GM23338 (cell line): ENCODE measurements around the gene ULBP2. TPM values are rescaled to one million over a fixed set of nuclear protein-coding genes. Genes with fewer than 3 reads are reported as not detected.
A peak's percentile ranks its signal among the peaks of the same experiment; 100 is the strongest.

Source experiments
- ATAC-seq: fragments of 200-7000 bp; cut with Tn5 transposase; 3 replicates; pipeline ENCODE4 v1.9.1; 2020
- DNase-seq: peaks from one replicate; pipeline ENCODE4 v3.0.0-alpha.2; 2015; ENCODE audit warnings: low spot score
- H2AFZ ChIP-seq: fragments of 200-600 bp; sonication (generic); 2 replicates; pipeline ENCODE4 v1.8.0; 2016; ENCODE audit warnings: antibody characterized with exemption, mild to moderate bottlenecking, moderate library complexity
- H3F3A ChIP-seq: fragments of 200-600 bp; sonication (generic); replicated peaks from 2 replicates; pipeline ENCODE4 v1.8.0; 2017; ENCODE audit warnings: antibody characterized with exemption, mixed run types, low read depth
- H3K27ac ChIP-seq: fragments of 200-600 bp; sonication (generic); 2 replicates; pipeline ENCODE4 v1.6.1; 2016; ENCODE audit warnings: low read depth
- H3K27me3 ChIP-seq: fragments of 200-600 bp; sonication (generic); 2 replicates; pipeline ENCODE4 v1.8.0; 2016; ENCODE audit warnings: mild to moderate bottlenecking, mixed run types, moderate library complexity; ENCODE audit not compliant: insufficient read depth
- H3K36me3 ChIP-seq: fragments of 200-600 bp; sonication (generic); 2 replicates; pipeline ENCODE4 v1.8.0; 2016; ENCODE audit warnings: mild to moderate bottlenecking; ENCODE audit not compliant: insufficient read depth
- H3K4me1 ChIP-seq: fragments of 200-600 bp; sonication (generic); 2 replicates; pipeline ENCODE4 v1.8.0; 2016; ENCODE audit warnings: mild to moderate bottlenecking, moderate library complexity; ENCODE audit not compliant: insufficient read depth
- H3K4me2 ChIP-seq: fragments of 200-600 bp; sonication (generic); 2 replicates; pipeline ENCODE4 v1.7.1; 2017; ENCODE audit warnings: mixed run types
- H3K4me3 ChIP-seq: fragments of 200-600 bp; sonication (generic); 2 replicates; pipeline ENCODE4 v1.6.1; 2016; ENCODE audit warnings: mixed run types
- H3K79me2 ChIP-seq: fragments of 200-600 bp; sonication (generic); replicated peaks from 2 replicates; pipeline ENCODE4 v1.8.0; 2017; ENCODE audit warnings: mild to moderate bottlenecking; ENCODE audit not compliant: insufficient read depth
- H3K9me2 ChIP-seq: fragments of 200-600 bp; sonication (generic); 2 replicates; pipeline ENCODE4 v1.8.0; 2017; ENCODE audit not compliant: insufficient read depth
- H4K20me1 ChIP-seq: fragments of 200-600 bp; sonication (generic); replicated peaks from 2 replicates; pipeline ENCODE4 v1.8.0; 2017; ENCODE audit warnings: mild to moderate bottlenecking; ENCODE audit not compliant: insufficient read depth
- H3K27ac Mint-ChIP-seq: 2 replicates; pipeline ENCODE4 v1.8.0; 2020; ENCODE audit warnings: inconsistent platforms, mild to moderate bottlenecking, moderate library complexity, mixed read lengths
- H3K27me3 Mint-ChIP-seq: 3 replicates; pipeline ENCODE4 v1.8.0; 2022; ENCODE audit warnings: low read depth, mild to moderate bottlenecking, moderate library complexity, mixed read lengths, inconsistent platforms; ENCODE audit not compliant: insufficient read depth, poor library complexity
- H3K36me3 Mint-ChIP-seq: 3 replicates; pipeline ENCODE4 v1.8.0; 2021; ENCODE audit warnings: low read depth, mild to moderate bottlenecking, inconsistent platforms, moderate library complexity, mixed read lengths
- H3K4me1 Mint-ChIP-seq: 3 replicates; pipeline ENCODE4 v1.8.0; 2020; ENCODE audit warnings: mild to moderate bottlenecking, inconsistent platforms, mixed read lengths
- H3K4me3 Mint-ChIP-seq: 3 replicates; pipeline ENCODE4 v1.8.0; 2021; ENCODE audit warnings: moderate library complexity, mild to moderate bottlenecking, inconsistent platforms, mixed read lengths
- H3K9me3 Mint-ChIP-seq: 3 replicates; pipeline ENCODE4 v1.8.0; 2020; ENCODE audit warnings: moderate library complexity, mild to moderate bottlenecking, inconsistent platforms, mixed read lengths
- CREB1 ChIP-seq: fragments of 250-450 bp; sonication (Bioruptor Pico); IDR thresholded peaks from 2 replicates; pipeline ENCODE4 v1.5.0; 2020; ENCODE audit warnings: low read depth, mild to moderate bottlenecking, moderate library complexity
- CTCF ChIP-seq, 2 experiments: fragments of 200-600 bp in 1 of 2; sonication (generic) in 1 of 2; conservative IDR thresholded peaks; 2 replicates each; pipeline versions ENCODE4 v1.5.1 to v1.6.1; 2016 to 2017; ENCODE audit warnings: antibody characterized with exemption in 2 of 2, low read depth in 2 of 2, mild to moderate bottlenecking in 2 of 2, moderate library complexity in 1 of 2
- EZH2 ChIP-seq: fragments of 200-600 bp; sonication (generic); IDR thresholded peaks from one replicate; pipeline ENCODE4 v1.8.0; 2017; ENCODE audit warnings: antibody characterized with exemption, mild to moderate bottlenecking, low read depth; ENCODE audit not compliant: unreplicated experiment
- EZH2phosphoT487 ChIP-seq: fragments of 200-600 bp; sonication (generic); IDR thresholded peaks from one replicate; pipeline ENCODE4 v1.8.1; 2018; ENCODE audit warnings: antibody characterized with exemption; ENCODE audit not compliant: unreplicated experiment
- NANOG ChIP-seq: IDR thresholded peaks from 2 replicates; pipeline ENCODE4 v1.6.1; 2016; ENCODE audit warnings: antibody characterized with exemption, borderline replicate concordance
- POLR2AphosphoS5 ChIP-seq: IDR thresholded peaks from 2 replicates; pipeline ENCODE4 v1.6.1; 2016; ENCODE audit warnings: antibody characterized with exemption, low read depth
- STAT1 ChIP-seq: IDR thresholded peaks from one replicate; pipeline ENCODE4 v1.6.1; 2016; ENCODE audit warnings: antibody characterized with exemption; ENCODE audit not compliant: unreplicated experiment
- ZNF114 ChIP-seq: fragments of 250-450 bp; sonication (Bioruptor Pico); IDR thresholded peaks from 2 replicates; pipeline ENCODE4 v1.5.0; 2020; ENCODE audit warnings: mild to moderate bottlenecking, moderate library complexity
- ZNF462 ChIP-seq: fragments of 250-450 bp; sonication (Bioruptor Pico); IDR thresholded peaks from 2 replicates; pipeline ENCODE4 v1.5.0; 2020; ENCODE audit warnings: mild to moderate bottlenecking, moderate library complexity
- polyA plus RNA-seq: library from polyadenylated mRNA; unstranded; fragments of >200 nt; fragmentation: Nextera tagmentation; extraction: Ambion mirVana; gene quantifications from 2 replicates; pipeline ENCODE4 v1.2.1, GENCODE V29; 2016
- total RNA-seq: library from RNA; depleted of rRNA; stranded (reverse); fragments of >200 nt; shearing (Covaris generic); gene quantifications from 2 replicates; pipeline ENCODE4 v1.2.3, GENCODE V29; 2014

Gene ULBP2
- total and polyA plus RNA-seq, 2 experiments from 2014 or later = not detected

DNA sequence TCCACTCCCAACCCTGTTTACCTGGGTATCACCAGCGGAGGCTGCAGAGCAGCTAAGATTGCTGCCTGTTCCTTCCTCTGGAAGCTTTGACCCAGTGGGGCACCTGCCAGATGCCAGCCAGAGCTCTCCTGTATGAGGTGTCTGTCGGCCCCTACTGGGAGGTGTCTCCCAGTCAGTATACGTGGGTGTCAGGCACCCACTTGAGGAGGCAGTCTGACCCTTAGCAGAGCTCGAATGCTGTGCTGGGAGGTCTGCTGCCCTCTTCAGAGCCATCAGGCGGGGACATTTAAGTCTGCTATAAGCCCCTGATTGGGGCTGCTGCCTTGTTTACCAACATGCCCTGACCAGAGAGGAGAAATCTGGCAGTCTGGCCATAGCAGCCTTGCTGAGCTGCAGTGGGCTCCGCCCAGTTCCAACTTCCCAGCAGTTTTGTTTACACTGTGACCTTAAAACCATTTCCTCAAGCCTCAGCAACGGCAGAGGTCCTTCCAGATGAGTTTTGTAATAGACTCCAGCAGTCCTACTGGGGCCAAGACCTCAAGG lies 46.7 kb upstream of the ULBP2 start:
- no peaks in the 10 kb centered on the region for H3K36me3 Mint-ChIP-seq
- no peaks in the 10 kb centered on the region; the same call in 1 of the 2 replicates for H4K20me1 ChIP-seq
- no peaks in the 10 kb centered on the region for H3K9me2 ChIP-seq
- no peak overlapping the region for H3K4me2 ChIP-seq
- H3K4me1 Mint-ChIP-seq = peaks cover 11% of the 10 kb centered on the region; the same call in 2 of the 3 replicates
- no peaks in the 10 kb centered on the region for H3K36me3 ChIP-seq
- H3K27me3 ChIP-seq = no peaks in the 10 kb centered on the region
- peak; percentile 45 for DNase-seq
- TF ChIP-seq EZH2phosphoT487 (no peak), CTCF (conservative IDR thresholded peaks at IDR 0.05; ENCODE audit: low read depth in 2 of 2) (peak; percentile 9 to 22; a peak in 2 of 4 replicates)
- H3K27ac ChIP-seq = no peak overlapping the region
- no peak overlapping the region for H3K4me3 Mint-ChIP-seq
- H3K4me1 ChIP-seq = no peaks in the 10 kb centered on the region; the same call in 1 of the 2 replicates
- no peaks in the 10 kb centered on the region; the same call in 2 of the 3 replicates for H3K9me3 Mint-ChIP-seq
- H3F3A ChIP-seq = no peaks in the 10 kb centered on the region
- no peaks in the 10 kb centered on the region for H3K79me2 ChIP-seq
- H3K27me3 Mint-ChIP-seq = peaks cover 19% of the 10 kb centered on the region
- H2AFZ ChIP-seq = no peak overlapping the region; the same call in 1 of the 2 replicates
- H3K4me3 ChIP-seq = no peak overlapping the region
- ATAC-seq = peak; percentile 60
- H3K27ac Mint-ChIP-seq = no peak overlapping the region

DNA sequence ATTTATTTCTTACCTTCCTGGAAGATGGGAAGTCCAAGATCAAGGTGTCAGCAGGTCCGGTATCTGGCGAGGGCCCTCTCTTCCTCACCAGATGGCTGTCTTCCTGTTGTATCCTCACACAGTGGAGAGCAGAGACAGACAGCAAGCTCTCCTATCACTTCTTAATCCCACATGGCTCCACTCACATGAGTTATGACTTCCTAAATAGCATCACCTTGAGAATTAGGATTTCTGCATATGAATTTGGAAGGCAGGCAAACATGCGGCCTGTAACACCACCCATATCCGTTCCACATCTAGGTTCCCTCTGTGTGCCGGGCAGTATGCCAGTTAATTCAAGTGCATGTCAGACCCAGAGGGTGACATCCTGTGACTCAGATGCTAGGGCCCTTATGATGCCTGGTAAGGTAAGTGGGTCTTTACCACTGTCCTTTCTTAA lies 46.0 kb upstream of the ULBP2 start:
- DNase-seq (no peak), ATAC-seq (no peak)
- Histone ChIP-seq H3F3A (no peaks in the 10 kb centered on the region), H3K36me3 (no peaks in the 10 kb centered on the region), H3K4me1 (no peaks in the 10 kb centered on the region; the same call in 1 of the 2 replicates), H4K20me1 (no peaks in the 10 kb centered on the region; the same call in 1 of the 2 replicates), H3K9me2 (no peaks in the 10 kb centered on the region), H3K4me2 (no peak overlapping the region), H3K27me3 (no peaks in the 10 kb centered on the region), H2AFZ (no peak overlapping the region), H3K27ac (no peak overlapping the region), H3K79me2 (no peaks in the 10 kb centered on the region), H3K4me3 (no peak overlapping the region)
- peaks cover 11% of the 10 kb centered on the region; the same call in 2 of the 3 replicates for H3K4me1 Mint-ChIP-seq
- H3K36me3 Mint-ChIP-seq = no peaks in the 10 kb centered on the region
- H3K9me3 Mint-ChIP-seq = no peaks in the 10 kb centered on the region; the same call in 2 of the 3 replicates
- H3K27me3 Mint-ChIP-seq = peaks cover 19% of the 10 kb centered on the region
- H3K27ac Mint-ChIP-seq = no peak overlapping the region
- no peak overlapping the region; the same call in 2 of the 3 replicates for H3K4me3 Mint-ChIP-seq
- TF ChIP-seq POLR2AphosphoS5 (no peak), CTCF (conservative IDR thresholded peaks at IDR 0.05; ENCODE audit: low read depth in 2 of 2) (no peak), STAT1 (no peak), NANOG (no peak), ZNF462 (CRISPR knock-in tag) (no peak), CREB1 (CRISPR knock-in tag) (no peak), ZNF114 (CRISPR knock-in tag) (no peak), EZH2phosphoT487 (no peak), EZH2 (no peak)
